Measurements from ENCODE around the gene FMN1. TPM values are rescaled to one million over a fixed set of nuclear protein-coding genes. Genes with fewer than 3 reads are reported as not detected.

FMN1 gene
- total RNA-seq, 1 experiment from 2014 or later, result 3.9 TPM

GRCh38 chr15:33148129-33148751 lies 46.3 kb downstream of the FMN1 start:
- H3K36me3 ChIP-seq (ENCODE audit: control insufficient read depth, insufficient read depth, low read length), result 0 out of 2 replicates have a peak, but pooled peaks cover 2% of the 10 kb centered on the region
- POLR2A ChIA-PET, result no interaction called here

GRCh38 chr15:33146051-33146450 lies 48.5 kb downstream of the FMN1 start:
- BruUV-seq (replicated peaks), result no TSS peak
- H3K4me1 ChIP-seq (ENCODE audit: control insufficient read depth, insufficient read depth, low read length), result no peaks in the 10 kb centered on the region
- H3K27ac ChIP-seq (ENCODE audit: low read length), result no peak overlapping the region
- DNase-seq (ENCODE audit: low read depth, low spot score), result no peak
- no peaks in the 10 kb centered on the region for H3K27me3 ChIP-seq (ENCODE audit: control insufficient read depth, insufficient read depth, low read length)
- in situ Hi-C loops (cut with HindIII; ENCODE audit: low pct_unique_long_range_greater_than_20kb, low sequenced_read_pairs), result no loop called here
- no peaks in the 10 kb centered on the region for H3K9me3 ChIP-seq (ENCODE audit: control insufficient read depth, insufficient read depth, low read depth, low read length)
- H3K36me3 ChIP-seq (ENCODE audit: control insufficient read depth, insufficient read depth, low read length), result no peaks in the 10 kb centered on the region
- ATAC-seq, result no peak
- intact Hi-C loops (cut with micrococcal nuclease; ENCODE audit: unreplicated experiment), result no loop called here
- H3K4me3 ChIP-seq (ENCODE audit: low read depth in 2 of 2, low read length in 2 of 2), result no peak overlapping the region
- POLR2A ChIA-PET, result no interaction called here
- TF ChIP-seq POLR2AphosphoS5 (IDR thresholded peaks at IDR 0.05; ENCODE audit: low read depth, low read length) (no peak), TCF7L2 (IDR thresholded peaks at IDR 0.05; ENCODE audit: low read depth, low read length) (no peak), SIN3A (IDR thresholded peaks at IDR 0.05; ENCODE audit: borderline replicate concordance, insufficient read depth, low read depth, low read length) (no peak), CTCF (IDR thresholded peaks at IDR 0.05) (no peak), REST (IDR thresholded peaks at IDR 0.05; ENCODE audit: insufficient read depth in 1 of 2, low read depth in 2 of 2, low read length in 1 of 2) (no peak)
- CTCF ChIA-PET, result no interaction called here

More at GRCh38 chr15:33148129-33148751, 46.3 kb downstream of the FMN1 start:
- Histone ChIP-seq H3K27ac (ENCODE audit: low read length) (no peak overlapping the region), H3K9me3 (ENCODE audit: control insufficient read depth, insufficient read depth, low read depth, low read length) (no peaks in the 10 kb centered on the region), H3K4me3 (ENCODE audit: low read depth in 2 of 2, low read length in 2 of 2) (no peak overlapping the region; a peak in 1 of 4 replicates), H3K4me1 (ENCODE audit: control insufficient read depth, insufficient read depth, low read length) (no peaks in the 10 kb centered on the region), H3K27me3 (ENCODE audit: control insufficient read depth, insufficient read depth, low read length) (no peaks in the 10 kb centered on the region)
- ATAC-seq (no peak), DNase-seq (ENCODE audit: low read depth, low spot score) (no peak)
- CTCF ChIA-PET, result no interaction called here
- BruUV-seq (replicated peaks), result no TSS peak
- intact Hi-C loops (cut with micrococcal nuclease; ENCODE audit: unreplicated experiment), result no loop called here
- TF ChIP-seq SIN3A (IDR thresholded peaks at IDR 0.05; ENCODE audit: borderline replicate concordance, insufficient read depth, low read depth, low read length), result no peak
- TF ChIP-seq CTCF (IDR thresholded peaks at IDR 0.05), result no peak
- in situ Hi-C loops (cut with HindIII; ENCODE audit: low pct_unique_long_range_greater_than_20kb, low sequenced_read_pairs), result no loop called here
